Measurements from ENCODE around the gene SHKBP1. TPM values are rescaled to one million over a fixed set of nuclear protein-coding genes. Genes with fewer than 3 reads are reported as not detected.

SHKBP1 gene
- total and polyA plus RNA-seq, 2 of the 4 experiments (the other 2 are of a cell fraction) = 15.6 to 94.0 TPM

DNA sequence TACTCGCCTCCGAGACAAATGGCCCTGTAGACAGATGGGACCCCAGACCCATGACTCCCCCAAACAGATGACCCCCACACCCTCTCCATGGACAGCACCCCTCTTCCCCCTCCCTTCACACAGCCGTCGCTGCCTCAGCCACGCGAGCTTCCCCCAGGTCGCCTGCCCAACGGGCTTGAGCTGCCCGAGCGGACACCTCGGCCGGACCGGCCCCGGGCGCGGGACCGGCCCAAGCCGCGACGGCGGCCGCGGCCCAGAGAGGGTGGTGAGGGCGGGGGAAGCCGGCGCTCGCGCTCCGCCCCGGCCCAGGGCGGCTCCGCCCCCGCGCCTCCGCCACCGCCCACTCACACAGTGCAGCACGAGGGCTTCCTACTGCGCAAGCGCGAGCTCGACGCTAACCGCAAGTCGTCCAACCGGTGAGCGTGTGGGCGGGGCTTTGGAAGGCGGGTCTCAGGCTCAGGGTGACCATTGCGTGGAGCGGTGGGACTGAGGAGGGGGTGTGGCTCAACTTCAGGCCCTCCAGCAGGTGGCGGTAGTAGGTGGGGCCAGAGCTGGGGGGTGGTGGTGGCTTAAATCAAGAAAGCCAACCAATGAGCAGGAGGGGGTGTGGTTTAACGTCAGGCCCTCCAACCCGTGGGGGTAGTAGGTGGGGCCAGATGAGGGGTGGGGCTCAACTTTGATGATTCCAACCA is 6.2 kb upstream of the SHKBP1 start (continued):
- TF ChIP-seq NFE2L2 (IDR thresholded peaks at IDR 0.05; ENCODE audit: low read depth, low read length) (0 out of 2 replicates have a peak, but pooled peaks have one; percentile 2), RFX5 (IDR thresholded peaks at IDR 0.05; ENCODE audit: low read depth, low read length) (no peak), CEBPB (IDR thresholded peaks at IDR 0.05; ENCODE audit: low read depth, low read length) (peak; percentile 37; the same call in 1 of the 2 replicates)
- TF ChIP-seq, protein P1, sequence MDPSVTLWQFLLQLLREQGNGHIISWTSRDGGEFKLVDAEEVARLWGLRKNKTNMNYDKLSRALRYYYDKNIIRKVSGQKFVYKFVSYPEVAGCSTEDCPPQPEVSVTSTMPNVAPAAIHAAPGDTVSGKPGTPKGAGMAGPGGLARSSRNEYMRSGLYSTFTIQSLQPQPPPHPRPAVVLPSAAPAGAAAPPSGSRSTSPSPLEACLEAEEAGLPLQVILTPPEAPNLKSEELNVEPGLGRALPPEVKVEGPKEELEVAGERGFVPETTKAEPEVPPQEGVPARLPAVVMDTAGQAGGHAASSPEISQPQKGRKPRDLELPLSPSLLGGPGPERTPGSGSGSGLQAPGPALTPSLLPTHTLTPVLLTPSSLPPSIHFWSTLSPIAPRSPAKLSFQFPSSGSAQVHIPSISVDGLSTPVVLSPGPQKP (IDR thresholded peaks at IDR 0.05; ENCODE audit: borderline replicate concordance, low read depth, low read length) = no peak

Data from IMR-90 (cell line).